NCI-H345 (cell line): Measurements from ENCODE around the gene KCNJ6.

ENCODE experiments used
- DNase-seq: peaks from one replicate; lab custom pipeline; 2025; lab: John Stamatoyannopoulos, UW

Gene KCNJ6

GRCh38 chr21:37817242-37817641 lies 99.0 kb downstream of the KCNJ6 start:
- DNase-seq: no peak

GRCh38 chr21:37815893-37816292 lies 100.4 kb downstream of the KCNJ6 start:
- no peak for DNase-seq

DNA sequence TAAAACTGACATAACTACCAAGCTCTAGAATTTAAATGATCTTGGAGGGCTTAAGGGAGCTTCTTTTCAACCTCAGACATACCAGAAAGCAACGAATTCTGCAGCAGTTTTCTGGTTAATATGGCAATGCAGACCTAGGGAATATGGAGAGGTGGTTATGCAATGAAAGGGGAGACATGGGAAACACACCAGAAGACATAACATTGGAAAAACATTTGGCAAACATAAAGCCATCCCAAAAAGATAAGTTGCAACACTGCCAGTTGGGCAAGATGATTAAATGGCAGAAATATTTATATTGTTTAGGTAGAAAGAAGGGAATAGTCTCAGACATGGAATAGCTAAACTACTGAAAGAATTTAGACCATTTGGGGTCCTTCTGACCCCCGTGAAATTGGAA lies 104.5 kb downstream of the KCNJ6 start:
- DNase-seq: no peak

DNA sequence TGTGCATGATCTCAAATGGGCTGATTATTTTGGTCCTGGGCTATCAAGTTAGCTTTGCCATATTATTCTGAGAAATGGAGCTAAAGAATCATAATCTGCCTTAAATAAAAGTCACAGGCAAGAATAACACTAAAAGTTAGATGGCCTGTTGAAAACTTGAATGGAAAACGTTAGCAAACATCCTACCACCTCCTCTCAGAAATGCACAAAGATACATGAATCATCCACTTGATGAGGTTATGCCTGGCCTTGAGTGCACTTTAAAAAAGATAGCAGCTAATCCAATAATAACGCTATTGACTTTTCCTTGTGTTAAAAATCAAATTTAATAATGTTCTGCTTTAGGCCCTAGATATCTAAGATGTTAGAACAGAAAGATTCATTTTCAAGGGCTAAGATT lies 108.0 kb downstream of the KCNJ6 start:
- no peak for DNase-seq

GRCh38 chr21:37805266-37805665 lies 111.0 kb downstream of the KCNJ6 start:
- DNase-seq: no peak

- DNase-seq: no peak
Observed at GRCh38 chr21:37804001-37804400, 112.3 kb downstream of the KCNJ6 start.

- no peak for DNase-seq
Observed at GRCh38 chr21:37803101-37803651, 113.1 kb downstream of the KCNJ6 start.

GRCh38 chr21:37800456-37801061 lies 115.7 kb downstream of the KCNJ6 start:
- no peak for DNase-seq

GRCh38 chr21:37800057-37800455 lies 116.2 kb downstream of the KCNJ6 start:
- no peak for DNase-seq

GRCh38 chr21:37799211-37800056 lies 116.8 kb downstream of the KCNJ6 start:
- DNase-seq: no peak

GRCh38 chr21:37797403-37797802 lies 118.9 kb downstream of the KCNJ6 start:
- no peak for DNase-seq

GRCh38 chr21:37796011-37796410 lies 120.2 kb downstream of the KCNJ6 start:
- DNase-seq: no peak

GRCh38 chr21:37793660-37794059 lies 122.6 kb downstream of the KCNJ6 start:
- DNase-seq: no peak

GRCh38 chr21:37792046-37792445 lies 124.2 kb downstream of the KCNJ6 start:
- DNase-seq: no peak

- no peak for DNase-seq
Observed at GRCh38 chr21:37790905-37791304, 125.4 kb downstream of the KCNJ6 start.

- DNase-seq: no peak
Observed at GRCh38 chr21:37788503-37788902, 127.8 kb downstream of the KCNJ6 start.

DNA sequence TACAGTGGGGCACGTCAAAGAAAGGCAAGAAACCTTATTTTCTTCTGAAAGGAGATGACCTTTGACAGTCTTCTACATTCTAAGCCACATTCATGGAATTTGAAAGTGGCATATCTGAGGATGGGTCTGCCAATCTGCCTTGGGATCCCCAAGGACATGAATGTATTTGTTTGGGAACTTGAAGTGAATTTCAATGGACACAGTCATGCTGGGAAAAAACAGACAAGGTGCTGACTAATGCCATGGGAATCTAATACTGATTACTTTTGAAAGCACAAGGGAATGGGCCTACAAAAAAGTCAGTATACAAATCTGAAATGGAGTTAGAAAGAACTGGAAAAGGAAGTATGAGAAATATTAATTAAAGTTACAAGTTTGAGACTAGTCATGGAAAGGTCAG lies 128.8 kb downstream of the KCNJ6 start:
- no peak for DNase-seq

DNA sequence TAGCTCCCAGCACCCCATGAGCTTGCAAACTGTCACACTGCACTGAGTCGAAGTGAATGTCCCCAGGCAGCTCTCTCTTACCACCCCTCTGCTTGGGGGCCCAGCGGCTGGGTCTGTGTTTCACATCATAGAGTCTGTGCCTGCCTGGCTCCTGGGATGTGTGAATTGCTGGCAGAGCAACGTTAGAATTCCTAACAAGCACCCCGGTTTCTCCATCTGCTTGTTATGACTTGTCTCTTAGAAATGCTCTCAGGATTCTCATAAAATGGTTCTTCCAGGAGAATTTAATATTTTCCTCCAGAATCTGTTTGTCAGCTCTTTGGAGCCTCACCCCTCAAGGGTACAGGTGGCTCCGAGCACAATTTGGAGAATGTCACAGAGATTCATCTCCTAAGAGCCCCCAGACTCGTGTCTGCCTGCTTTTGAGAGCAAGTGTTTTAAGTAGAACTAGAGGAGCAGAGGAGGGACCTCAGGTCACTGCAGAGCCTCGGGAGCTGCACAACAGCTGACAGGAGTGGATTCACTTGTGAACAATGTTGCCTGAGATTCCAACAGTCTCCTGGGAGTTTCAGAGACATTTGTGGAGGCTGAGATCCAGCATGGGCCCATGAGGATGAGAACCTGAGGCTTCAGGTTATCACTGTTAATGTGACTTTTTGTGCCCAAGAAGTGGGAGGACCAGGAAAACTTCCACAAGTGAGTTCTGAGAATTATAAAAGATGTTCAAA lies 131.5 kb downstream of the KCNJ6 start:
- no peak for DNase-seq

DNA sequence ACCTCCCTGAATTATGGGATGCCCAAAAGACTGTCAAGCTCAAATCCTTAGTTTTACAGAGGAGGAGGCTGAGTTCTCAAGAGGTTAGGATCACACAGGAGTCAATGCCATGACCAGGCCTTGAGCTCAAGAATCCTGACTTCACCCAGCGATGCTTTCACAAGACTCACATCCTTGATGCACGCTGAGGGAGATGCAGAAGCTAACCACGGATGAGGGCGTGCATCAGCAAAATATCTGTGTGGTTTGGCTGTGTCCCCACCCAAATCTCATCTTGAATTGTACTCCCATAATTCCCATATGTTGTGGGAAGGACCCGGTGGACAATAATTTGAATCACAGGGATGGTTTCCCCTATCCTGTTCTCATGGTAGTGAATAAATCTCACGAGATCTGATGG lies 133.2 kb downstream of the KCNJ6 start:
- no peak for DNase-seq

- no peak for DNase-seq
Observed at GRCh38 chr21:37780991-37781983, 135.0 kb downstream of the KCNJ6 start.

- no peak for DNase-seq
Observed at GRCh38 chr21:37771181-37771580, 145.1 kb downstream of the KCNJ6 start.
